Mucosa of stomach (tissue), 1 donor: ENCODE measurements around the gene ZNF45.
"Not testable (repeated sequence)": the region's sequence is repeated elsewhere in the genome, so short reads cannot be mapped to it uniquely, and the experiment has no call there.

ENCODE experiments used
- H3K27me3 ChIP-seq: one replicate; pipeline ENCODE4 v1.7.0; 2013; ENCODE audit warnings: mild to moderate bottlenecking, low read length; ENCODE audit not compliant: control insufficient read depth, insufficient read depth
- H3K36me3 ChIP-seq: one replicate; pipeline ENCODE4 v1.7.0; 2013; ENCODE audit warnings: low read length; ENCODE audit not compliant: control insufficient read depth, insufficient read depth
- H3K4me1 ChIP-seq: one replicate; pipeline ENCODE4 v1.7.0; 2013; ENCODE audit warnings: mild to moderate bottlenecking, low read length; ENCODE audit not compliant: control insufficient read depth, insufficient read depth
- H3K4me3 ChIP-seq: one replicate; pipeline ENCODE4 v1.7.0; 2013; ENCODE audit warnings: low read length
- H3K9ac ChIP-seq: one replicate; pipeline ENCODE4 v1.7.0; 2013; ENCODE audit warnings: mild to moderate bottlenecking, low read length, moderate library complexity
- H3K9me3 ChIP-seq: one replicate; pipeline ENCODE4 v1.7.0; 2013; ENCODE audit warnings: mild to moderate bottlenecking, low read length, moderate library complexity; ENCODE audit not compliant: control insufficient read depth
- donor health status: Pancreatic carcinoma.

ZNF45 gene

GRCh38 chr19:43906774-43907173, 28.3 kb downstream of the ZNF45 start:
- no peak overlapping the region for H3K9ac ChIP-seq
- H3K9me3 ChIP-seq: peaks cover 32% of the 10 kb centered on the region
- H3K4me3 ChIP-seq: no peak overlapping the region
- no peaks in the 10 kb centered on the region for H3K36me3 ChIP-seq
- no peaks in the 10 kb centered on the region for H3K27me3 ChIP-seq
- no peaks in the 10 kb centered on the region for H3K4me1 ChIP-seq

GRCh38 chr19:43905897-43906296, 29.2 kb downstream of the ZNF45 start:
- Histone ChIP-seq H3K4me1 (peaks cover 6% of the 10 kb centered on the region), H3K9me3 (peaks cover 32% of the 10 kb centered on the region), H3K36me3 (no peaks in the 10 kb centered on the region), H3K9ac (no peak overlapping the region), H3K4me3 (no peak overlapping the region), H3K27me3 (no peaks in the 10 kb centered on the region)

- Histone ChIP-seq H3K4me1 (peaks cover 8% of the 10 kb centered on the region), H3K27me3 (no peaks in the 10 kb centered on the region), H3K9ac (no peak overlapping the region), H3K9me3 (peaks cover 24% of the 10 kb centered on the region), H3K4me3 (peak overlapping the region; percentile 100), H3K36me3 (no peaks in the 10 kb centered on the region)
Observed at GRCh38 chr19:43902399-43902798, 32.7 kb downstream of the ZNF45 start.

GRCh38 chr19:43901395-43902390, 33.4 kb downstream of the ZNF45 start:
- H3K9ac ChIP-seq: peak overlapping the region; percentile 61
- peaks cover 8% of the 10 kb centered on the region for H3K4me1 ChIP-seq
- H3K4me3 ChIP-seq: peak overlapping the region; percentile 100
- no peaks in the 10 kb centered on the region for H3K36me3 ChIP-seq
- H3K9me3 ChIP-seq: peaks cover 24% of the 10 kb centered on the region
- H3K27me3 ChIP-seq: no peaks in the 10 kb centered on the region

- Histone ChIP-seq H3K4me3 (no peak overlapping the region), H3K9ac (no peak overlapping the region), H3K36me3 (no peaks in the 10 kb centered on the region), H3K4me1 (peaks cover 2% of the 10 kb centered on the region), H3K9me3 (no peaks in the 10 kb centered on the region), H3K27me3 (no peaks in the 10 kb centered on the region)
Observed at GRCh38 chr19:43895727-43896308, 39.3 kb downstream of the ZNF45 start.

GRCh38 chr19:43883864-43884263, 51.2 kb downstream of the ZNF45 start, which contains the start of gene ZNF404:
ZNF404 (minus strand) TSS chr19:43883964.
- Histone ChIP-seq H3K27me3 (no peaks in the 10 kb centered on the region), H3K9ac (no peak within 1 kb of the TSS), H3K9me3 (peaks cover 9% of the 10 kb centered on the region), H3K4me3 (no peak within 1 kb of the TSS), H3K4me1 (no peaks in the 10 kb centered on the region), H3K36me3 (no peaks in the 10 kb centered on the region)

GRCh38 chr19:43880483-43880882, 54.6 kb downstream of the ZNF45 start:
- Histone ChIP-seq H3K4me1 (no peaks in the 10 kb centered on the region), H3K36me3 (no peaks in the 10 kb centered on the region), H3K9me3 (peaks cover 9% of the 10 kb centered on the region), H3K27me3 (no peaks in the 10 kb centered on the region), H3K4me3 (no peak overlapping the region), H3K9ac (no peak overlapping the region)

GRCh38 chr19:43872547-43873336, 62.3 kb downstream of the ZNF45 start:
- H3K4me3 ChIP-seq: no peak overlapping the region
- H3K4me1 ChIP-seq: no peaks in the 10 kb centered on the region
- no peaks in the 10 kb centered on the region for H3K36me3 ChIP-seq
- no peaks in the 10 kb centered on the region for H3K27me3 ChIP-seq
- peaks cover 13% of the 10 kb centered on the region for H3K9me3 ChIP-seq
- no peak overlapping the region for H3K9ac ChIP-seq

GRCh38 chr19:43866923-43867322, 68.2 kb downstream of the ZNF45 start:
- not testable (repeated sequence) for H3K4me3 ChIP-seq, H3K27me3 ChIP-seq, H3K4me1 ChIP-seq, H3K36me3 ChIP-seq, H3K9ac ChIP-seq
- peaks cover 15% of the 10 kb centered on the region for H3K9me3 ChIP-seq
